K562 (cell line): Measurements from ENCODE around the gene SPAG7. TPM values are rescaled to one million over a fixed set of nuclear protein-coding genes. Genes with fewer than 3 reads are reported as not detected.

Source experiments
- ATAC-seq: fragments of 200-7000 bp; cut with Tn5 transposase; 3 replicates; pipeline ENCODE4 v1.9.1; 2020; ENCODE audit warnings: moderate library complexity
- BruUV-seq: library from RNA; stranded (reverse); fragments of 400-500 nt; replicated peaks from 2 replicates; lab custom pipeline; 2021; lab: Mats Ljungman, UMichigan
- CTCF ChIA-PET: fragments of 300-600 bp; formaldehyde crosslinking; extraction: SDS; loops from one replicate; lab custom pipeline; 2021; ENCODE audit warnings: low intra/inter-chr PET ratio; lab: Yijun Ruan, JAX
- POLR2A ChIA-PET: fragments of 300-600, 350-650 bp; sonication (Branson Sonifier 250); formaldehyde crosslinking; extraction: SDS; loops from one replicate; lab custom pipeline; 2021; ENCODE audit warnings: antibody characterized with exemption, inconsistent platforms; lab: Yijun Ruan, JAX
- DNase-seq, 4 experiments: peaks; one replicate each; pipeline versions ENCODE4 v3.0.0 to v3.0.0-alpha.2; 2011 to 2018; ENCODE audit warnings: low spot score in 3 of 4, mixed read lengths in 3 of 4; ENCODE audit errors: extremely low read depth in 1 of 4
- FAIRE-seq: peaks from 2 replicates; lab custom pipeline; 2011; peaks lifted over from hg19 to GRCh38; lab: Jason Lieb, UNC
- H2AFZ ChIP-seq: 2 replicates; pipeline ENCODE4 v1.6.0; 2011; ENCODE audit warnings: low read depth, low read length, control low read depth, inconsistent platforms
- H3K27ac ChIP-seq: fragments of 200-600 bp; 3 replicates; pipeline ENCODE4 v1.8.0; 2011; ENCODE audit warnings: low read depth, mild to moderate bottlenecking, control low read depth, inconsistent platforms, low read length, moderate library complexity, mixed read lengths; ENCODE audit errors: extremely low read depth
- H3K27me3 ChIP-seq, 2 experiments: fragments of 300-600 bp in 1 of 2; 2 replicates in 1 of 2; 3 replicates in 1 of 2; pipeline versions ENCODE4 v1.6.0 to v1.8.0; 2011; ENCODE audit warnings: inconsistent platforms in 2 of 2, low read length in 2 of 2, mild to moderate bottlenecking in 1 of 2, mixed read lengths in 1 of 2, moderate library complexity in 1 of 2; ENCODE audit not compliant: control insufficient read depth in 2 of 2, insufficient read depth in 2 of 2
- H3K36me3 ChIP-seq: fragments of 300-600 bp; 3 replicates; pipeline ENCODE4 v1.8.0; 2011; ENCODE audit warnings: mild to moderate bottlenecking, low read length, inconsistent platforms; ENCODE audit not compliant: control insufficient read depth, insufficient read depth
- H3K4me1 ChIP-seq, 2 experiments: fragments of 200-600 bp in 1 of 2; replicated peaks in 1 of 2; 2 replicates in 1 of 2; 3 replicates in 1 of 2; pipeline versions ENCODE4 v1.5.1 to v1.8.0; 2011; ENCODE audit warnings: inconsistent platforms in 2 of 2, low read length in 2 of 2, mild to moderate bottlenecking in 1 of 2, mixed read lengths in 1 of 2, moderate library complexity in 1 of 2; ENCODE audit not compliant: control insufficient read depth in 2 of 2, insufficient read depth in 2 of 2
- H3K4me2 ChIP-seq: 2 replicates; pipeline ENCODE4 v1.6.1; 2011; ENCODE audit warnings: low read length, control low read depth, inconsistent platforms, mixed read lengths; ENCODE audit not compliant: insufficient read depth
- H3K4me3 ChIP-seq: fragments of 200-600 bp; sonication (generic), shearing (Covaris generic); 2 replicates; pipeline ENCODE4 v1.5.1; 2016; ENCODE audit warnings: control low read depth, inconsistent platforms
- H3K79me2 ChIP-seq: fragments of 200-600 bp; 3 replicates; pipeline ENCODE4 v1.8.0; 2011; ENCODE audit warnings: low read length, inconsistent platforms; ENCODE audit not compliant: control insufficient read depth, insufficient read depth
- H3K9ac ChIP-seq, 2 experiments: 2 replicates each; pipeline versions ENCODE4 v1.6.0 to v1.6.1; 2011; ENCODE audit warnings: low read depth in 2 of 2, low read length in 2 of 2, control low read depth in 1 of 2, inconsistent platforms in 1 of 2, mild to moderate bottlenecking in 1 of 2, mixed read lengths in 1 of 2; ENCODE audit not compliant: insufficient read depth in 1 of 2
- H3K9me1 ChIP-seq: one replicate; pipeline ENCODE4 v1.6.0; 2011; ENCODE audit warnings: inconsistent platforms, mild to moderate bottlenecking, low read length, moderate library complexity; ENCODE audit not compliant: control insufficient read depth, insufficient read depth
- H3K9me3 ChIP-seq: replicated peaks from 2 replicates; pipeline ENCODE4 v1.5.1; 2011; ENCODE audit warnings: low read depth, low read length, inconsistent platforms; ENCODE audit not compliant: control insufficient read depth, insufficient read depth
- H4K20me1 ChIP-seq: replicated peaks from 2 replicates; pipeline ENCODE4 v1.6.1; 2011; ENCODE audit warnings: low read length, inconsistent platforms, mixed read lengths; ENCODE audit not compliant: control insufficient read depth, insufficient read depth
- GATAD2A ChIP-seq: fragments of 450-650 bp; IDR thresholded peaks from 2 replicates; pipeline ENCODE4 v1.6.1; 2017
- HBP1 ChIP-seq: fragments of 450-650 bp; formaldehyde crosslinking; IDR thresholded peaks from 2 replicates; pipeline ENCODE4 v1.4.0; 2022; ENCODE audit warnings: missing genetic modification characterization
- HDAC2 ChIP-seq: fragments of 450-650 bp; IDR thresholded peaks from 2 replicates; pipeline ENCODE4 v1.6.1; 2016; ENCODE audit warnings: mild to moderate bottlenecking
- ID3 ChIP-seq, 2 experiments: fragments of 250-450 bp in 1 of 2; fragments of 450-650 bp in 1 of 2; sonication (Bioruptor Pico) in 1 of 2; IDR thresholded peaks; 2 replicates each; pipeline versions ENCODE4 v1.6.1 to v1.8.0; 2016 to 2021; ENCODE audit warnings: mild to moderate bottlenecking in 2 of 2, moderate library complexity in 2 of 2, missing compliant biosample characterization in 1 of 2, missing genetic modification characterization in 1 of 2
- MEF2A ChIP-seq: IDR thresholded peaks from 2 replicates; pipeline ENCODE4 v1.6.1; 2011; ENCODE audit warnings: low read depth, mild to moderate bottlenecking, low read length, moderate library complexity; ENCODE audit not compliant: control insufficient read depth
- SMARCB1 ChIP-seq: IDR thresholded peaks from 2 replicates; pipeline ENCODE4 v1.6.1; 2011; ENCODE audit warnings: improper control_type of control experiment, low read depth; ENCODE audit not compliant: insufficient read length
- U2AF1 ChIP-seq: fragments of 200-400 bp; formaldehyde crosslinking; optimal IDR thresholded peaks from 2 replicates; pipeline ENCODE3; 2017; ENCODE audit warnings: mild to moderate bottlenecking, low read depth, low read length, moderate library complexity
- UBTF ChIP-seq, 2 experiments: IDR thresholded peaks; 2 replicates each; pipeline ENCODE4 v1.6.1; 2012; ENCODE audit warnings: improper control_type of control experiment in 2 of 2, low read depth in 2 of 2, low read length in 2 of 2, borderline replicate concordance in 1 of 2
- ZBTB7A ChIP-seq: IDR thresholded peaks from 2 replicates; pipeline ENCODE4 v1.6.1; 2011; ENCODE audit warnings: low read depth, mild to moderate bottlenecking, low read length, moderate library complexity, borderline replicate concordance; ENCODE audit not compliant: control insufficient read depth
- ZNF12 ChIP-seq: sonication (generic); formaldehyde crosslinking; IDR thresholded peaks from 2 replicates; pipeline ENCODE4 v1.4.0; 2020; ENCODE audit warnings: mild to moderate bottlenecking, missing genetic modification reagents
- whole genome bisulfite sequencing: fragments of 100-300 bp; shearing (Covaris generic); methylation state at CpG from one replicate; pipeline ENCODE4 v1.1.6; 2016; ENCODE audit warnings: low coverage, mixed read lengths; ENCODE audit not compliant: insufficient coverage; ENCODE audit errors: missing lambda C conversion rate; 5-methylcytosine and 5-hydroxymethylcytosine counted together
- in situ Hi-C: fragments of 300-500 bp; cut with MboI; formaldehyde crosslinking; loops from 4 replicates; pipeline ENCODE4 v1.15.0; 2018; ENCODE audit warnings: inconsistent platforms, mixed read lengths
- intact Hi-C: fragments of 100-400 bp; cut with micrococcal nuclease; formaldehyde crosslinking; loops from 2 replicates; pipeline ENCODE4 v1.14.2; 2022
- polyA plus RNA-seq, 8 experiments: library from polyadenylated mRNA; depleted of rRNA in 4 of 8; stranded (reverse) in 5 of 8; unstranded in 3 of 8; fragments of >200 nt; fragmentation: Nextera tagmentation in 2 of 8; fragmentation: Illumina TruSeq in 1 of 8; extraction: Ambion mirVana in 2 of 8; extraction: Trizol in 1 of 8; gene quantifications; 2 replicates each; pipeline versions ENCODE4 v1.2.1 to v1.2.3, GENCODE V29; 2011 to 2014; ENCODE audit warnings: inconsistent platforms in 1 of 8, missing spikeins in 1 of 8
- total RNA-seq, 7 experiments: library from RNA; depleted of rRNA in 6 of 7; stranded (reverse); fragments of >200 nt in 6 of 7; fragmentation: Illumina TruSeq in 2 of 7; extraction: Trizol in 2 of 7; gene quantifications; 2 replicates each; pipeline versions ENCODE4 v1.2.1 to v1.2.3, GENCODE V29; 2011 to 2021; ENCODE audit warnings: low replicate concordance in 1 of 7

The SPAG7 gene
- total and polyA plus RNA-seq, 9 of the 15 experiments (the other 6 are each of a cell fraction or from before 2014, with no cell fraction given) = 5.6 to 53.5 (median 36.3) TPM

GRCh38 chr17:4951486-4951885 lies 16.1 kb downstream of the SPAG7 start:
- Histone ChIP-seq H3K9me1 (no peaks in the 10 kb centered on the region), H3K27me3 (no peaks in the 10 kb centered on the region), H3K9me3 (no peaks in the 10 kb centered on the region), H3K27ac (peak overlapping the region; percentile 98), H2AFZ (no peak overlapping the region), H3K36me3 (peaks cover 14% of the 10 kb centered on the region; the same call in 2 of the 3 replicates), H3K79me2 (peaks cover 38% of the 10 kb centered on the region), H3K4me1 (peaks cover 15 to 47% of the 10 kb centered on the region in 2 experiments), H4K20me1 (peaks cover 7% of the 10 kb centered on the region), H3K4me2 (peak overlapping the region; percentile 84), H3K9ac (peak overlapping the region; percentile 89 to 96), H3K4me3 (peak overlapping the region; percentile 97)
- in situ Hi-C loops = no loop called here
- no TSS peak for BruUV-seq
- no peak for TF ChIP-seq ZNF12
- TF ChIP-seq MEF2A = peak; percentile 65; the same call in 1 of the 2 replicates
- TF ChIP-seq HDAC2 = no peak
- no peak for TF ChIP-seq UBTF (IDR thresholded peaks at IDR 0.05; ENCODE audit: borderline replicate concordance in 1 of 2, low read depth in 2 of 2, low read length in 2 of 2)
- no peak for TF ChIP-seq HBP1 (CRISPR knock-in tag)
- TF ChIP-seq U2AF1 = no peak
- TF ChIP-seq ID3 (CRISPR knock-in tag; IDR thresholded peaks at IDR 0.05) = no peak
- peak; percentile 95 for TF ChIP-seq ID3 (tag; IDR thresholded peaks at IDR 0.05)
- TF ChIP-seq ZBTB7A = 0 out of 2 replicates have a peak, but pooled peaks have one; percentile 38
- no peak for TF ChIP-seq SMARCB1
- TF ChIP-seq GATAD2A = 0 out of 2 replicates have a peak, but pooled peaks have one; percentile 23
- ChIA-PET POLR2A (interaction anchor here (0.6 to 4.7 kb wide), 6 partner anchors 8 to 63 kb away, joined by 3 to 38 read pairs (median 6); partner anchors contain the start of genes RNF167, SLC25A11 and SPAG7), CTCF (no interaction called here)
- intact Hi-C loops = loop anchor here (1.0 kb wide), 1 partner anchor 16 kb away; the partner anchor contains the start of gene SPAG7
- no peak for ATAC-seq
- no peak for FAIRE-seq
- 21% methylated on average over 2 of the region's 3 CpGs for WGBS
- peak in 2 of 4 experiments; percentile 54 to 64 for DNase-seq
